Measurements from ENCODE around the gene S1PR3.
A peak's percentile ranks its signal among the peaks of the same experiment; 100 is the strongest.
"Not testable (repeated sequence)": the region's sequence is repeated elsewhere in the genome, so short reads cannot be mapped to it uniquely, and the experiment has no call there.

S1PR3 gene

DNA sequence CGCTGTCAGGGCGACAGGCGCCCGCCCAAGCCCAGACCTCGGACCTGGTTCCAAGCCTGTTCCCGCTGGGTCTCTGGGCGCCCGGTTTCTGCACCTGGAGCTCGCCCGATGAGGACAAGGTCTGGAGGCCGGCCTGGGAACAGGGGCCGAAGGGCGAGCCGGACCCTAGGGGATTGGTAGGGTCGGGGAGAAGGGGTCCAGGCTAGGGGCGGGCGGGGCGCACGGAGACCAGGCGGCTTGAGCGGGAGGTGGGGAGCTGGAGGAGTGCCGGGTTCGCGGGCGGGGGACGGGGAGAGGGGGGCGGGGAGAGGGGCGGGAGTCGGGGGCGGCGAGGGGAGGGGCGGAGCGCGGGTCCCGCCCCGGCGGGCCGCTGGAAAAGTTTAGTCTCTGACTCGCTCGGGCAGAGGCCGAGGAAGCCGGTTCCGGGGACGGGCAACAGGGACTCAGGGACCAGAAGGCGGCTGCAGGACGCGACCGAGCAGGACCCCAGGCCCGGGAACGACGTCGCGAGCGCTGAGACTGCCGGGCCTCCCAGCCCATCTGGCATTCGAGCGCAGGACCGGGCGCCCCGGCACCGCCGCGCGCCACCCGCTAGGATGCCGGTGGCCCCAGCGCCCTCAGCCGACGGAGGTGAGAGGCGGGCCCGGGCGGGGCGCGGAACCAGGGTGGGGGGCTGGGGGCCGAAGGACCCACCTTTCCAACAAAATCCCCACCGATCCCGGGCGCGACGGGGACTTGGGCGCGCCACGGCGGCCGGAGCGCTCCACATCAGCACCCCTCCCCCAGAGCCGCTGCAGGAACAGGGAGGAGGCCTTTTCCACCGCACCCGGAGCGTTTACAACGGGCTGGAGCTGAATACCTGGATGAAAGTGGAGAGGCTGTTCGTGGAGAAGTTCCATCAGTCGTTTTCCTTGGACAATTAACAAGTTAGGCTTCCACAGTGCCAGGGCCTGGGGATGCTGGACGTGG is at the start of gene S1PR3:
Gene S1PR3, plus strand, starts transcription at position 403 of the 969 bp plus-strand sequence. CDS start 9,733 bp downstream, outside the sequence.
- TF ChIP-seq CTCF (IDR thresholded peaks at IDR 0.05; ENCODE audit: extremely low read depth, insufficient read depth, missing control alignments), result no peak
- in situ Hi-C loops (cut with MboI; ENCODE audit: low pct_unique_long_range_greater_than_20kb, low sequenced_read_pairs, unreplicated experiment), result loop anchor here (10.0 kb wide), 1 partner anchor 397 kb away; no protein-coding TSS in a partner anchor
- DNase-seq (ENCODE audit: low spot score), result peak; percentile 43

- DNase-seq (ENCODE audit: low spot score); in situ Hi-C loops (cut with MboI; ENCODE audit: low pct_unique_long_range_greater_than_20kb, low sequenced_read_pairs, unreplicated experiment): not testable (repeated sequence)
Observed at GRCh38 chr9:88941586-88941985, 49.7 kb upstream of the S1PR3 start.

DNA sequence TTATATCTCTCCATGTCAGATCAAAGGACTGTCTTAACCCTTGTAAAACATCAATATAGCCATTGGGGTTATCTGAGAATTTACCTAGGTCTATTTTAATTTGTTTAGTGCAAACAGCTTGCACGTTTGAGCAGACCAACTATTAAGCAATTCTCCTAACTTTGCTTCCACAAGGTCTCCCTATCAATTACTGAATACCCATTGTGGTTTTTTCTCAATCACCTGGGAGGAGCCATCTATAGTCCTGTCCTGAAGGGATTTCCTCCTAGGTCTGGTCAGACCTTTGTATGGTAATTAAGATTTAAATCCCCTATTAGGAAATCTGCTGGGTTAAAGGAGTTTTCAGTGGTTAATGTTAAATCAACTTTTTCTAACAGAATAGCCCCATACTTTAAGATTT is 48.9 kb upstream of the S1PR3 start:
- no peak for DNase-seq (ENCODE audit: low spot score)
- in situ Hi-C loops (cut with MboI; ENCODE audit: low pct_unique_long_range_greater_than_20kb, low sequenced_read_pairs, unreplicated experiment), result no loop called here
- TF ChIP-seq CTCF (IDR thresholded peaks at IDR 0.05; ENCODE audit: extremely low read depth, insufficient read depth, missing control alignments), result no peak

- no peak for DNase-seq (ENCODE audit: low spot score)
- in situ Hi-C loops (cut with MboI; ENCODE audit: low pct_unique_long_range_greater_than_20kb, low sequenced_read_pairs, unreplicated experiment), result no loop called here
Observed at GRCh38 chr9:88945636-88946333, 45.5 kb upstream of the S1PR3 start.

GRCh38 chr9:88947581-88948573 is 43.4 kb upstream of the S1PR3 start:
- TF ChIP-seq CTCF (IDR thresholded peaks at IDR 0.05; ENCODE audit: extremely low read depth, insufficient read depth, missing control alignments), result no peak
- no peak for DNase-seq (ENCODE audit: low spot score)
- in situ Hi-C loops (cut with MboI; ENCODE audit: low pct_unique_long_range_greater_than_20kb, low sequenced_read_pairs, unreplicated experiment), result no loop called here

More at GRCh38 chr9:88945636-88946333, 45.5 kb upstream of the S1PR3 start:
- no peak for TF ChIP-seq CTCF (IDR thresholded peaks at IDR 0.05; ENCODE audit: extremely low read depth, insufficient read depth, missing control alignments)

DNA sequence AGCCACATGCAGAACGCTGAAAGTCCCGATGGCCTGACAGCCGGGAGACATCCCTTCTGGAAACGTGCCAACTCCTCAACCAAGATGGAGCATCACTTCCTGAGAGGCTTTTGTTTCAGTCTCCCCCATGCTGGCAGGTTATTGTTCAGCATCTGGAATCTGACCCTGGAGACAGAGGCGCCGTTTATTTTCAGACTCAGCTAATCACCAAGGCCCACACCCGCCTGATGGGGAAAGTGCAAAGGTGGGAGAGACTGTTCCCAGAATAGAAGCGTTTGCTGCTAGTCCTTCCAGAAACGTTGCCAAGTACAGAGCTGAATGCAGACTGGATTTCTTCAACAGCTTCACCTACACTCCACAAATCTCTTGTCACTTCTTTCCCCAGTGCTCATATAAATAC is 41.8 kb upstream of the S1PR3 start:
- no peak for TF ChIP-seq CTCF (IDR thresholded peaks at IDR 0.05; ENCODE audit: extremely low read depth, insufficient read depth, missing control alignments)
- in situ Hi-C loops (cut with MboI; ENCODE audit: low pct_unique_long_range_greater_than_20kb, low sequenced_read_pairs, unreplicated experiment), result no loop called here
- no peak for DNase-seq (ENCODE audit: low spot score)
